Measurements from ENCODE around the gene DENND1A.

DENND1A gene

GRCh38 chr9:123763910-123764588 lies 165.9 kb downstream of the DENND1A start:
- H3K4me1 ChIP-seq (ENCODE audit: control insufficient read depth, insufficient read depth, low read length), result peaks cover 27% of the 10 kb centered on the region
- H3K27ac ChIP-seq (ENCODE audit: low read depth, low read length), result no peak overlapping the region
- H3K27me3 ChIP-seq (ENCODE audit: control insufficient read depth, insufficient read depth, low read length), result no peaks in the 10 kb centered on the region

GRCh38 chr9:123761905-123762605 lies 167.9 kb downstream of the DENND1A start:
- peaks cover 29% of the 10 kb centered on the region for H3K4me1 ChIP-seq (ENCODE audit: control insufficient read depth, insufficient read depth, low read length)
- peak overlapping the region; percentile 28; the same call in 1 of the 2 replicates for H3K4me3 ChIP-seq (ENCODE audit: low read depth, low read length)
- no peaks in the 10 kb centered on the region for H3K27me3 ChIP-seq (ENCODE audit: control insufficient read depth, insufficient read depth, low read length)
- H3K9me3 ChIP-seq (ENCODE audit: control insufficient read depth, insufficient read depth, low read length), result no peaks in the 10 kb centered on the region
- H3K27ac ChIP-seq (ENCODE audit: low read depth, low read length), result peak overlapping the region; percentile 81
- H3K36me3 ChIP-seq (ENCODE audit: control insufficient read depth, insufficient read depth, low read length), result no peaks in the 10 kb centered on the region
- no peak overlapping the region for H3K9ac ChIP-seq (ENCODE audit: low read depth, low read length)

More at GRCh38 chr9:123763910-123764588, 165.9 kb downstream of the DENND1A start:
- Histone ChIP-seq H3K4me3 (ENCODE audit: low read depth, low read length) (no peak overlapping the region), H3K36me3 (ENCODE audit: control insufficient read depth, insufficient read depth, low read length) (no peaks in the 10 kb centered on the region), H3K9ac (ENCODE audit: low read depth, low read length) (no peak overlapping the region), H3K9me3 (ENCODE audit: control insufficient read depth, insufficient read depth, low read length) (no peaks in the 10 kb centered on the region)

GRCh38 chr9:123757960-123758359 lies 172.0 kb downstream of the DENND1A start:
- H3K36me3 ChIP-seq (ENCODE audit: control insufficient read depth, insufficient read depth, low read length), result no peaks in the 10 kb centered on the region
- H3K27ac ChIP-seq (ENCODE audit: low read depth, low read length), result no peak overlapping the region
- H3K9ac ChIP-seq (ENCODE audit: low read depth, low read length), result no peak overlapping the region
- peaks cover 33% of the 10 kb centered on the region for H3K4me1 ChIP-seq (ENCODE audit: control insufficient read depth, insufficient read depth, low read length)
- H3K9me3 ChIP-seq (ENCODE audit: control insufficient read depth, insufficient read depth, low read length), result no peaks in the 10 kb centered on the region
- H3K4me3 ChIP-seq (ENCODE audit: low read depth, low read length), result no peak overlapping the region
- no peaks in the 10 kb centered on the region for H3K27me3 ChIP-seq (ENCODE audit: control insufficient read depth, insufficient read depth, low read length)

DNA sequence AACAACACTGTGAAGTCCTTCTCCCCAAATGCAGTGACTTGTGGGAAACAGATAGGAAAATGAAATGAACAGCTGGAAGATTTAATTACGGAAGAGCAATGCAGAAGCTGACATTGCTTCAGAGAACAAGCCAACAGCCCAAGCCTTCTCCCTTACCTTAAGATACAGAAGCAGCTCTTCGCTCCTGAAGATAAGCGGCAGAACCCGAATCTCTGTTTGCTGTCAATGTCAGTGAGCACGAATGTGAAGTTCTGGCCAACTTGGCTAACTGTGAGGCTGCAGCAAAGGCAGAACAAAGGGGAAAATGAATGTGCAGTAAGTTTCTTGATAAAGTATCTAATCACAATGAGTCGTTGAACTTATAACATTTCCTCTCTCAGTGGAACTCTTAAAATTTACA lies 172.4 kb downstream of the DENND1A start:
- no peak overlapping the region for H3K9ac ChIP-seq (ENCODE audit: low read depth, low read length)
- no peaks in the 10 kb centered on the region for H3K9me3 ChIP-seq (ENCODE audit: control insufficient read depth, insufficient read depth, low read length)
- no peak overlapping the region for H3K27ac ChIP-seq (ENCODE audit: low read depth, low read length)
- no peaks in the 10 kb centered on the region for H3K27me3 ChIP-seq (ENCODE audit: control insufficient read depth, insufficient read depth, low read length)
- H3K4me3 ChIP-seq (ENCODE audit: low read depth, low read length), result no peak overlapping the region
- peaks cover 31% of the 10 kb centered on the region for H3K4me1 ChIP-seq (ENCODE audit: control insufficient read depth, insufficient read depth, low read length)
- no peaks in the 10 kb centered on the region for H3K36me3 ChIP-seq (ENCODE audit: control insufficient read depth, insufficient read depth, low read length)

DNA sequence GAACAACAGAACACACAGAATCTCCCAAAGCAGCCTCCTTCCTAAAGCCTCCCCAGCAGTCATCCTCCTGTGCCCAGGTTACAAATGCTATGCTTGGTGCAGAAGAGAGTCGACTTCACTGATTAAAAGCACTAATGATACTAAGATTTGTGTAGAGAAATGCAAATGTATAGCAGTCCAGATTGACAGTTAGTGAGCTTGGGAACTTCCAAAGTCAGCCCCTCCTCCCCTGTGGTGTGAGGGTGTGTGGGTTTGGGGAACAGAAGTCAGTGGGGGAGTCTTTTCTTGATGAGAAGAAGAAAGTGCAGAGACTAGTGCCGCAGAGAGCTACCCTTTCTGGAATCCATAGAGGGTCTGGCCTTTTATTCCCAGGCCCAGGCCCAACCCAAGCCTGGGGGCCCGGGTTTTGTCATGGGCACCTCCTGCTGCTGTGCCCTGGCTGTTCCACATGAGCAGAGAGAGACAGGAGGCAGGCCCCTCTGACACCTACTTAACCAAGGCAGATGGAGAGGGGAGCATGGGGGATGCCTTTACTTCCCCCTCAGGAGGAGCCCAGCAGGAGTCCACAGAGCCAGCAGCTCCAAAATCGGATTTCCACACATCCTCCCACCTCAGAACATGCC lies 173.3 kb downstream of the DENND1A start:
- Histone ChIP-seq H3K4me1 (ENCODE audit: control insufficient read depth, insufficient read depth, low read length) (peaks cover 22% of the 10 kb centered on the region), H3K36me3 (ENCODE audit: control insufficient read depth, insufficient read depth, low read length) (no peaks in the 10 kb centered on the region), H3K4me3 (ENCODE audit: low read depth, low read length) (no peak overlapping the region), H3K9me3 (ENCODE audit: control insufficient read depth, insufficient read depth, low read length) (no peaks in the 10 kb centered on the region), H3K9ac (ENCODE audit: low read depth, low read length) (no peak overlapping the region), H3K27me3 (ENCODE audit: control insufficient read depth, insufficient read depth, low read length) (no peaks in the 10 kb centered on the region), H3K27ac (ENCODE audit: low read depth, low read length) (no peak overlapping the region)

DNA sequence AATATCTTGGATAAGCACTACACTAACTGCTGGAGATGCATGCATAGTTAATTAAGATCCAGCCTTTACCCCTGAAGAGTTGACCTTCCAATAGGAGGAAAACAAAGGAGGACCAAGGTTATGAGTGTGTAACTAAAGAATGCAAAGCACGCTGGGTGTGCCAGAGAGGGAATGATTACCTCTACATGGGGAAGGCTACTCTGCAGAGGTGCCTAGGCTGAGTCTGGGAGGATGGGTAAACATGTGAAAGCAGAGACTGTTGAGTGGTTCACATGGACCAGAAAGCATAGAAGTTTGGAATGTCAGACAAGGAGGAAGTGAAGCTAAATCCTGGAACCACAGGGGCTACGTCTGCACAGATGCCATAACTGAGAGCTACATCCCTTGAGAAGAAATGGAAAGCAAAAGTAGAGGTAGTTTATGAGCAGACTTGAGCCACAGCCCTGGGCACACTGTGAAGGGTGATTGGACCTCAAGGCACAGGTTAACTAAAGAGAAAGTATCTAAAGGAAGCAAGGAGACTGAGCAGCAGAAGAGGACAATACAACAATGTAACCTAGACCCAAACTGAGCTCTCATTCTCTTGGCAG lies 176.2 kb downstream of the DENND1A start:
- Histone ChIP-seq H3K36me3 (ENCODE audit: control insufficient read depth, insufficient read depth, low read length) (no peaks in the 10 kb centered on the region), H3K4me3 (ENCODE audit: low read depth, low read length) (no peak overlapping the region), H3K4me1 (ENCODE audit: control insufficient read depth, insufficient read depth, low read length) (peaks cover 14% of the 10 kb centered on the region)

GRCh38 chr9:123753016-123753415 lies 176.9 kb downstream of the DENND1A start:
- Histone ChIP-seq H3K4me1 (ENCODE audit: control insufficient read depth, insufficient read depth, low read length) (peaks cover 17% of the 10 kb centered on the region), H3K27me3 (ENCODE audit: control insufficient read depth, insufficient read depth, low read length) (no peaks in the 10 kb centered on the region), H3K9ac (ENCODE audit: low read depth, low read length) (no peak overlapping the region), H3K9me3 (ENCODE audit: control insufficient read depth, insufficient read depth, low read length) (no peaks in the 10 kb centered on the region), H3K27ac (ENCODE audit: low read depth, low read length) (no peak overlapping the region), H3K36me3 (ENCODE audit: control insufficient read depth, insufficient read depth, low read length) (no peaks in the 10 kb centered on the region), H3K4me3 (ENCODE audit: low read depth, low read length) (no peak overlapping the region)

More for the DNA sequence above, 176.2 kb downstream of the DENND1A start:
- H3K27me3 ChIP-seq (ENCODE audit: control insufficient read depth, insufficient read depth, low read length), result no peaks in the 10 kb centered on the region
- H3K27ac ChIP-seq (ENCODE audit: low read depth, low read length), result no peak overlapping the region
- no peaks in the 10 kb centered on the region for H3K9me3 ChIP-seq (ENCODE audit: control insufficient read depth, insufficient read depth, low read length)
- no peak overlapping the region for H3K9ac ChIP-seq (ENCODE audit: low read depth, low read length)

DNA sequence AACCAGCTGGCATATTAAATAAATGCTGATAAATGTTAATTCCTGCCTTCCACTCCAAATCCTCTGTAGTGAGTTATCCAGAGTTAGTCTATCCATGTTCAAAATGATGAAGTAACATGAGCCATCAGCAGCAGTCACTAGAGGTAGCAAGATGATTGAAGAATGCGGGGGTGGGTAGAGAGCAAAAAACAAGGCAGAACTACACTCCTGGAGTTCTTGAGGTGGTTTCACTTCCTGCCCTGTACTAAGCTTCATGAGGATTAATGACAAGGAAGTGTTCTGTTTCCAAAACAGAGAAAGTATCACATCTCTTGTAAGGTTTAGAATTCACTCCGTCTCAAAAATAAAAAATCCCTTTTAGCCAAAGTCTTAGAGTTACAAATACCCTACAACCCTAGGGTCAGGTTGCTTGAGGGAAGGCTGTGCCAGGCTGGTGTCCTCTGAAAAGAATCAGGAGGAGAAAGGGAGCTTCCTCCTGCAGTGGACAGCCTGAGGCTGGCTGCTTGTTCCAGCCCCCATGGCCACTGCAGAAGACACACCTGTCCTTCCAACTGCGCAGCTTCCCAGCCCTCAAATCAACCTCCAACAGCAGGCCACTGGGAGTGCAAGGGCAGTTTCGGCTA lies 180.2 kb downstream of the DENND1A start:
- no peaks in the 10 kb centered on the region for H3K27me3 ChIP-seq (ENCODE audit: control insufficient read depth, insufficient read depth, low read length)
- H3K4me3 ChIP-seq (ENCODE audit: low read depth, low read length), result no peak overlapping the region
- H3K27ac ChIP-seq (ENCODE audit: low read depth, low read length), result peak overlapping the region; percentile 43
- no peak overlapping the region for H3K9ac ChIP-seq (ENCODE audit: low read depth, low read length)
- H3K4me1 ChIP-seq (ENCODE audit: control insufficient read depth, insufficient read depth, low read length), result peaks cover 19% of the 10 kb centered on the region
- no peaks in the 10 kb centered on the region for H3K9me3 ChIP-seq (ENCODE audit: control insufficient read depth, insufficient read depth, low read length)
- H3K36me3 ChIP-seq (ENCODE audit: control insufficient read depth, insufficient read depth, low read length), result no peaks in the 10 kb centered on the region

GRCh38 chr9:123746765-123747164 lies 183.2 kb downstream of the DENND1A start:
- Histone ChIP-seq H3K36me3 (ENCODE audit: control insufficient read depth, insufficient read depth, low read length) (no peaks in the 10 kb centered on the region), H3K9me3 (ENCODE audit: control insufficient read depth, insufficient read depth, low read length) (no peaks in the 10 kb centered on the region)

DNA sequence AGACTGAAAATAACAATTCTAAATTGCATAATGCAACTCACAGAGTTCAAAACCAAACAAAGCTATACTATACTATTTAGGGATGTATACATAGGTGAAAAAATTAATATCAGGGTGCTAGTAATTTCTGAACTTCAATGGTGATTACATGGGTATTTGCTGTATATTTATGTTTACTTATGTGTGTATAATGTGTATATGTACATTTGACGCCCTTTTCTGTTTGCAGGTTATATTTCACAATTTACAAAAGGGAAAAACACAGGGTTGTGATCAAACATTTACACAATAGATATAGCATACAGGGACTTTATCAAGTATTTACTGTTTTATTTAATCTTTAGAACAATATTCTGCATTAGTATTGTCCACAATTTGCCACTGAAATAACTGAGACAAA lies 184.0 kb downstream of the DENND1A start:
- Histone ChIP-seq H3K27me3 (ENCODE audit: control insufficient read depth, insufficient read depth, low read length) (no peaks in the 10 kb centered on the region), H3K4me1 (ENCODE audit: control insufficient read depth, insufficient read depth, low read length) (peaks cover 19% of the 10 kb centered on the region), H3K36me3 (ENCODE audit: control insufficient read depth, insufficient read depth, low read length) (no peaks in the 10 kb centered on the region), H3K9ac (ENCODE audit: low read depth, low read length) (no peak overlapping the region), H3K4me3 (ENCODE audit: low read depth, low read length) (no peak overlapping the region), H3K27ac (ENCODE audit: low read depth, low read length) (no peak overlapping the region), H3K9me3 (ENCODE audit: control insufficient read depth, insufficient read depth, low read length) (no peaks in the 10 kb centered on the region)

More at GRCh38 chr9:123746765-123747164, 183.2 kb downstream of the DENND1A start:
- H3K27ac ChIP-seq (ENCODE audit: low read depth, low read length), result no peak overlapping the region
- no peak overlapping the region for H3K4me3 ChIP-seq (ENCODE audit: low read depth, low read length)
- H3K4me1 ChIP-seq (ENCODE audit: control insufficient read depth, insufficient read depth, low read length), result peaks cover 19% of the 10 kb centered on the region
- no peaks in the 10 kb centered on the region for H3K27me3 ChIP-seq (ENCODE audit: control insufficient read depth, insufficient read depth, low read length)
- no peak overlapping the region for H3K9ac ChIP-seq (ENCODE audit: low read depth, low read length)

All from HUES48 (cell line).